Measurements from ENCODE around the gene C11orf54.
"Not testable (repeated sequence)": the region's sequence is repeated elsewhere in the genome, so short reads cannot be mapped to it uniquely, and the experiment has no call there.

Gene C11orf54

GRCh38 chr11:93735627-93736026, 5.8 kb upstream of the C11orf54 start:
- no peak for DNase-seq

- no peak for DNase-seq
Observed at GRCh38 chr11:93736129-93736528, 5.3 kb upstream of the C11orf54 start.

DNA sequence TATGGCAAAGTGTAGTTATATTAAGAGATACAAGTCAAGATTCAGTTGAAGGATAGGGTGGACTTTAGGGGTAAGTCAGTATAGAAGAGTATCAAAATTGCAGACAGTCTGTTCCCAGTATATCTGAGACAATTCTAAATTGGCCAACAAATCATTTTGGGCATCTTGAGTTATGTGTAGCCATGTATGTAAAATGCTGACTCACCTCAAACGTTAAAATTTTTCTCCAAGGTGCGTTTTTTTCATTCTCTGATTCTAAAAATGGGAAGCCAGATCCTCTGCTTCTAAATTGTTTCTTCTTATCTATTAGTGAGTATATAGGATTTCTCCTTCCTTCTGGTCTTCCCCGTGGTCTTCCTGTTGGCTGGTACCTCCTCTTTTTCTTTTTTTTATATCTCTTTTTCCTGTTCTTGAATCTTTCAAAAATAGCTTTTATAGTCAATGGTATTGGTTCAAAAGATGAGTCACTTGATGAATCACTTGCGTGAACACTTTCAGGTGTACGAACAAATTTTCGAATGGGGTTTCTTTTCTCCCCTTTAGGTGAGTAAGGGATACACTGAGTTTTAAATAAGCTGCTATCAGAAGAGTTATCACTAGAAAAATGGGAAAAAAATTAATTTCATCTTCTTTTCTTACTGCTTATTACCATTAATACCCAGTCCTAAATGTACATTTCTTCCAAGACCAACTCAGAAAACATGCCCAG, 3.4 kb upstream of the C11orf54 start:
- no peak for DNase-seq

- no peak for DNase-seq
Observed at GRCh38 chr11:93738647-93739081, 2.8 kb upstream of the C11orf54 start.

DNA sequence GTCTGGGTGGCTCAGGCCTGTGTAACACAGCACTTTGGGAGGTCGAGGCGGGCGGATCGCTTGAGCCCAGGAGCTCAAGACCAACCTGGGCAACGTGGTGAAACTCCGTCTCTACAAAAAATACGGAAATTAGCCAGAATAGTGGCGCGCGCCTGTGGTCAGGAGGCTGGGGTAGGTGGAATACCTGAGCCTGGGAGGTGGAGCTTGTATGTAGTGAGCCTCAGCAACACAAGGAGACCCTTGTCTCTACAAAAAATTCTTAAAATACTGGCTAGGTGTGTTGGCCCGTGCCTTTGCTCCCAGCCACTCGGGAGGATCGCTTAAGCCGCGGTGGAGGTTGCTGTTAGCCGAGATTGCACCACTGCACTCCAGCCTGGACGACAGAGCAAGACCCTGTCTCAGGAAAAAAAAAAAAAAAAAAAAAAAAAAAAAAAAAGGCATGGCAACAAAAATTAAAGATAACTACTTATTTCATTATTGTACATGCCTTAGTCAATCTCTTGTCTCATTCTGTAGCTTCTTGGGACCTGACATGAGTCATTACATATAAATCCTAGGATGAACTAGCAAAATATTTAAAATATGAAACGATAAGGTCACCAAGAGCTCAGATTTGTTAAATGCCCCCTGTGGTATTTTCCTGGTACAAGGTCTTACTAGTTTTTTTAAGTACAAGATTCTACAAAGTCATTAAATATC, 1.3 kb upstream of the C11orf54 start:
- peak; percentile 76 for DNase-seq

GRCh38 chr11:93740730-93741093, 760 bp upstream of the C11orf54 start:
- DNase-seq, result peak; percentile 87

GRCh38 chr11:93741882-93742226, 382 bp downstream of the C11orf54 start:
- no peak for DNase-seq

- DNase-seq, result no peak
Observed at GRCh38 chr11:93743291-93743690, 1.8 kb downstream of the C11orf54 start.

- no peak for DNase-seq
Observed at GRCh38 chr11:93744669-93745004, 3.2 kb downstream of the C11orf54 start.

- not testable (repeated sequence) for DNase-seq
Observed at GRCh38 chr11:93745005-93745755, 3.7 kb downstream of the C11orf54 start.

DNA sequence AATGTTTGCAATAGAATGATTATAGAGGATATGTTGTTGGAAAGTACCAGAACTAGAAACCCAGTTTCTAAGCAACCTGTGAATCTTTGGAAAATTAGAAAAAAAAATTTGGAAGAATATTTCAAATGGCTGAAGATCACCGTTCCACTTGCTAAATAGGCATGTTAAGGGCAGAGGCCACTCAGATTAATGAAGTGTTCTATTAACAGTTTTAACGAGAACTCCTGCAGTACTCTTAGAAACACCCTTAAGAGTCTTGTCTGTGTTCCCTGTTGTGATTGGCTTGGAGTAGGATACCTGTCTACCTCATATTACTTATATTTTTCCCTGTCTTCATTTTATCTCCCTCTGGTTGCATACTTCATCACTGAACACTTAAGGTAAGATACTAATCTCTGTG, 4.6 kb downstream of the C11orf54 start:
- no peak for DNase-seq

DNA sequence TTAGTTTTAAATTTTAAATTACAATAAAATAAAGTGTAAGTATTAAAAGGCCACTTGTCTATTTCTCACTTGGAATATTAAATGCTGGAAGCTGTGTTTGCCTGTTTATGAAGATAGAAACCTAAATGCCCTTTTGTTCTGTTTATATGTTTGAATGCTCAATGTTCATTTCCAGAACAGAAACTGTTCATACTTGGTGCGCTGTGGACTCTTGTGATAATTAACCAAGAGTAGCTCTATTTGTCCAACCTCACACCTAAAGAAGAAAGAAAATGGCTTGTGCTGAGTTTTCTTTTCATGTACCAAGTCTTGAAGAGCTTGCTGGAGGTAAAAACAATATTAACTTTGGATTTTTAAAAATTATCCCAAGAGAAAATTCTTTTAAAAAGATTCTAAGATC, 5.7 kb downstream of the C11orf54 start:
- no peak for DNase-seq

GRCh38 chr11:93751001-93751400, 9.5 kb downstream of the C11orf54 start:
- no peak for DNase-seq

DNA sequence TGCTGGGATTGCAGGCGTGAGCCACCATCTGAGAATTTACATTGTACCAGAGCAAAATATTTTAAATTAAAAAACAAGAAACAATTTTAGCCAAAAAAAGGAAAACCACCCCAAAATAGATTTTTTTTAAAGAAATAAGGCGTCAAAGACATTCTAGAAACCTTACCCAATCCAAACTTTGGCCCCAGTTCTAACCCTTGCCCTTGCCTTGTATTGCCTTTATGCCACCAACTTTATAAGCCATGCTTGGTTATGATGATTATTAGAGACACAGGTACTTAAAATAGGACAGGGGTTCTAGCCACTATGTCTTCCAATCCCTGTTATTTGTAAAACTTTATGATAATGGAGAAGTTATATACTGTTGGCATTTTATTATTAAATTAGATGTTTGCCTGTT, 11.8 kb downstream of the C11orf54 start:
- no peak for DNase-seq

- DNase-seq, result no peak
Observed at GRCh38 chr11:93756748-93757147, 15.3 kb downstream of the C11orf54 start.

- no peak for DNase-seq
Observed at GRCh38 chr11:93757301-93757700, 15.8 kb downstream of the C11orf54 start.

GRCh38 chr11:93757924-93758865, 16.7 kb downstream of the C11orf54 start:
- DNase-seq, result no peak

DNA sequence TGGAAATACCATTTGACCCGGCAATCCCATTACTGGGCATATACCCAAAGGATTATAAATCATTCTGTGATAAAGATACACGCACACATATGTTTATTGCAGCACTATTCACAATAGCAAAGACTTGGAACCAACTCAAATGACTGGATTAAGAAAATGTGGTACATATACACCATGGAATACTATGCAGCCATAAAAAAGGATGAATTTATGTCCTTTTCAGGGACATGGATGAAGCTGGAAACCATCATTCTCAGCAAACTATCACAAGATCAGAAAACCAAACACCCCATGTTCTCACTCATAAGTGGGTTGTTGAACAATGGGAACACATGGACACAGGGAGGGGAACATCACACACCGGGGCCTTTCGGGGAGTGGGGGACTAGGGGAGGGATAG, 17.7 kb downstream of the C11orf54 start:
- not testable (repeated sequence) for DNase-seq

DNA sequence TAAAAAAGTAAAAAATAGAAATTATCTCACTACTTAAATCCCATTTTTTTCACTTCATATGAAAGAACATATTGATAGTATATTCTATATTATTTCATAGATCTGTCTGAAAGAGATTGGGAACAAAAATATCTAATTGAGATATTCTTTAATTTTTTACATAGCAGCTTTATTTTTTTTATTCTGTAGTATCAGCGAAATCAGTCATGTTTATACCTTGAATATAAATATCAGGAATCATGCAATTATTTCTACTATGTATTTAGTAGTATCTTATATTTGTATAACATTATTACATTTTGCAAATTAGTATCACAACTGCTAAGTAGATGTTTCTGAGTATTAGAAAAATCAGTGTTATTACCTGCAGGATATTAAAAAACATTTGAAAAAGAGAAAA, 20.4 kb downstream of the C11orf54 start:
- DNase-seq, result no peak

- no peak for DNase-seq
Observed at GRCh38 chr11:93765551-93765950, 24.1 kb downstream of the C11orf54 start.

GRCh38 chr11:93766504-93766903, 25.0 kb downstream of the C11orf54 start:
- DNase-seq, result no peak

DNA sequence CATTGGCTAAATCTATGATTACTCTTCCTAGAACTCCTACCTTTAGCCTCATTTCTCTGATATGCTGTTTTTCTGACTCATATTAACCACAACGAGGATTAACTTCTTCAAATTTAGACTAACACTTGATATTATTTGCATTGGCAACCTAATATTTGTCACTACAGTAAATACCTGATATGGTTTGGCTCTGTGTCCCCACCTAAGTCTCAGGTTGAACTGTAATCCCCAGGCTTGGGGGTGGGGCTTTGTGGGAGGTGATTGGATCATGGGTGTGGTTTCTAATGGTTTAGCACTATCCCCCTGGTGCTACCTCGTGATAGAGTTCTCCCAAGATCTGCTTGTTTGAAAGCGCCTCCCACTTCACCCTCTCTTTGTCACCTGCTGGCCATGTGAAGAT, 25.5 kb downstream of the C11orf54 start:
- no peak for DNase-seq

GRCh38 chr11:93770160-93770559, 28.7 kb downstream of the C11orf54 start:
- DNase-seq, result no peak
